HG03064 (cell line): Measurements from ENCODE around the gene RFC4.
"Not testable (repeated sequence)": the region's sequence is repeated elsewhere in the genome, so short reads cannot be mapped to it uniquely, and the experiment has no call there.

Experiments used
- ATAC-seq: cut with Tn5 transposase; IDR thresholded peaks from one replicate; pipeline ENCODE4 v1.9.1; 2021; ENCODE audit warnings: low read depth; ENCODE audit not compliant: unreplicated experiment

RFC4 gene

GRCh38 chr3:186806089-186807055 is at the start of gene RFC4:
Gene RFC4, minus strand, starts transcription at chr3:186806482. Its CDS starts 1,769 bp downstream, at chr3:186804713.
- ATAC-seq: peak; percentile 95

GRCh38 chr3:186854954-186855353 is 48.7 kb upstream of the RFC4 start:
- no peak for ATAC-seq

- ATAC-seq: no peak
These were observed 47.9 kb upstream of the RFC4 start for GRCh38 chr3:186854146-186854545.

GRCh38 chr3:186852994-186853393 is 46.7 kb upstream of the RFC4 start:
- ATAC-seq: no peak

- ATAC-seq: not testable (repeated sequence)
These were observed 45.6 kb upstream of the RFC4 start for GRCh38 chr3:186851835-186852234.

GRCh38 chr3:186849374-186849975 is 43.2 kb upstream of the RFC4 start:
- no peak for ATAC-seq

GRCh38 chr3:186847437-186847836 is 41.2 kb upstream of the RFC4 start:
- no peak for ATAC-seq

- ATAC-seq: no peak
These were observed 39.5 kb upstream of the RFC4 start for GRCh38 chr3:186845756-186846155.

- ATAC-seq: no peak
These were observed 38.6 kb upstream of the RFC4 start for GRCh38 chr3:186844908-186845307.

GRCh38 chr3:186843039-186843432 is 36.8 kb upstream of the RFC4 start:
- ATAC-seq: no peak

- ATAC-seq: no peak
These were observed 36.2 kb upstream of the RFC4 start, which contains the start of gene ADIPOQ for GRCh38 chr3:186842426-186843038. Gene ADIPOQ, plus strand, starts transcription at chr3:186842710. Its CDS starts 10,349 bp downstream, at chr3:186853059.

- ATAC-seq: no peak
These were observed 35.3 kb upstream of the RFC4 start for GRCh38 chr3:186841620-186842019.

GRCh38 chr3:186839874-186840641 is 33.8 kb upstream of the RFC4 start:
- ATAC-seq: no peak

GRCh38 chr3:186832276-186832675 is 26.0 kb upstream of the RFC4 start:
- no peak for ATAC-seq

- ATAC-seq: no peak
These were observed 25.5 kb upstream of the RFC4 start for GRCh38 chr3:186831798-186832197.

GRCh38 chr3:186828340-186828739 is 22.1 kb upstream of the RFC4 start:
- ATAC-seq: no peak

- ATAC-seq: peak; percentile 81
These were observed 20.9 kb upstream of the RFC4 start for GRCh38 chr3:186826976-186827857.

- ATAC-seq: peak; percentile 16
These were observed 20.2 kb upstream of the RFC4 start for GRCh38 chr3:186826410-186826975.

GRCh38 chr3:186825872-186826409 is 19.7 kb upstream of the RFC4 start:
- ATAC-seq: no peak
